ENCODE results near the gene ARHGEF11. TPM values are rescaled to one million over a fixed set of nuclear protein-coding genes. Genes with fewer than 3 reads are reported as not detected.
A peak's percentile ranks its signal among the peaks of the same experiment; 100 is the strongest.

ARHGEF11 gene
- total and polyA plus RNA-seq, 9 of the 15 experiments (the other 6 are each of a cell fraction or from before 2014, with no cell fraction given), result 0.14 to 15.5 (median 9.0) TPM

GRCh38 chr1:157040802-157041201 is 4.7 kb downstream of the ARHGEF11 start:
- H3K27ac ChIP-seq (ENCODE audit: extremely low read depth, low read depth, low read length), result no peak overlapping the region
- ChIA-PET POLR2A (no interaction called here), CTCF (ENCODE audit: low intra/inter-chr PET ratio) (no interaction called here)
- peaks cover 19 to 44% of the 10 kb centered on the region in 2 experiments for H3K4me1 ChIP-seq (replicated peaks in 1 of 2; ENCODE audit: control insufficient read depth in 2 of 2, insufficient read depth in 2 of 2, low read length in 2 of 2)
- H3K4me2 ChIP-seq (ENCODE audit: insufficient read depth, low read length), result no peak overlapping the region; the same call in 1 of the 2 replicates
- no peak overlapping the region for H3K4me3 ChIP-seq
- 0 out of 2 replicates have a peak, but pooled peaks cover 4% of the 10 kb centered on the region for H4K20me1 ChIP-seq (replicated peaks; ENCODE audit: control insufficient read depth, insufficient read depth, low read length)
- WGBS (ENCODE audit: insufficient coverage, low coverage, missing lambda C conversion rate), result 10% methylated on average over 1 of the region's 1 CpG
- FAIRE-seq, result no peak
- H2AFZ ChIP-seq (ENCODE audit: low read depth, low read length), result no peak overlapping the region
- intact Hi-C loops (cut with micrococcal nuclease) (no loop called here), in situ Hi-C loops (cut with MboI) (no loop called here)
- H3K9me1 ChIP-seq (ENCODE audit: control insufficient read depth, insufficient read depth, low read length), result no peaks in the 10 kb centered on the region
- no TSS peak for BruUV-seq (replicated peaks)
- H3K36me3 ChIP-seq (ENCODE audit: control insufficient read depth, insufficient read depth, low read length), result no peaks in the 10 kb centered on the region; the same call in 2 of the 3 replicates
- H3K9me3 ChIP-seq (replicated peaks; ENCODE audit: control insufficient read depth, insufficient read depth, low read depth, low read length), result no peaks in the 10 kb centered on the region
- no peaks in the 10 kb centered on the region for H3K27me3 ChIP-seq (ENCODE audit: control insufficient read depth in 2 of 2, insufficient read depth in 2 of 2, low read length in 2 of 2)
- no peak overlapping the region for H3K9ac ChIP-seq (ENCODE audit: insufficient read depth in 1 of 2, low read depth in 2 of 2, low read length in 2 of 2)
- no peak for ATAC-seq
- peak in 1 of 4 experiments; percentile 20 for DNase-seq (ENCODE audit: extremely low read depth in 1 of 4, low spot score in 3 of 4)
- H3K79me2 ChIP-seq (ENCODE audit: control insufficient read depth, insufficient read depth, low read length), result peaks cover 51% of the 10 kb centered on the region
- TF ChIP-seq ESRRA (IDR thresholded peaks at IDR 0.05; ENCODE audit: borderline replicate concordance, low read depth) (peak; percentile 74; the same call in 1 of the 2 replicates), SPI1 (IDR thresholded peaks at IDR 0.05; ENCODE audit: borderline replicate concordance, low read depth, low read length) (0 out of 2 replicates have a peak, but pooled peaks have one; percentile 12), MAFF (IDR thresholded peaks at IDR 0.05; ENCODE audit: low read length) (no peak)

GRCh38 chr1:157035121-157035520 is 10.4 kb downstream of the ARHGEF11 start:
- in situ Hi-C loops (cut with MboI), result no loop called here
- Histone ChIP-seq H3K27me3 (ENCODE audit: control insufficient read depth in 2 of 2, insufficient read depth in 2 of 2, low read length in 2 of 2) (no peaks in the 10 kb centered on the region), H3K4me1 (replicated peaks in 1 of 2; ENCODE audit: control insufficient read depth in 2 of 2, insufficient read depth in 2 of 2, low read length in 2 of 2) (peaks cover 4 to 26% of the 10 kb centered on the region in 2 experiments; a peak in 3 of 5 replicates), H3K27ac (ENCODE audit: extremely low read depth, low read depth, low read length) (no peak overlapping the region), H4K20me1 (replicated peaks; ENCODE audit: control insufficient read depth, insufficient read depth, low read length) (no peaks in the 10 kb centered on the region), H3K79me2 (ENCODE audit: control insufficient read depth, insufficient read depth, low read length) (peaks cover 4% of the 10 kb centered on the region; the same call in 1 of the 3 replicates), H3K4me2 (ENCODE audit: insufficient read depth, low read length) (no peak overlapping the region), H3K9me3 (replicated peaks; ENCODE audit: control insufficient read depth, insufficient read depth, low read depth, low read length) (no peaks in the 10 kb centered on the region), H3K9me1 (ENCODE audit: control insufficient read depth, insufficient read depth, low read length) (no peaks in the 10 kb centered on the region), H3K9ac (ENCODE audit: insufficient read depth in 1 of 2, low read depth in 2 of 2, low read length in 2 of 2) (no peak overlapping the region), H3K4me3 (no peak overlapping the region), H2AFZ (ENCODE audit: low read depth, low read length) (no peak overlapping the region), H3K36me3 (ENCODE audit: control insufficient read depth, insufficient read depth, low read length) (no peaks in the 10 kb centered on the region)
- intact Hi-C loops (cut with micrococcal nuclease), result no loop called here
- no peak for TF ChIP-seq TEAD2 (tag; IDR thresholded peaks at IDR 0.05)
- no peak for TF ChIP-seq ZNF274 (IDR thresholded peaks at IDR 0.05; ENCODE audit: borderline replicate concordance, low read depth, low read length)
- TF ChIP-seq, protein P1, sequence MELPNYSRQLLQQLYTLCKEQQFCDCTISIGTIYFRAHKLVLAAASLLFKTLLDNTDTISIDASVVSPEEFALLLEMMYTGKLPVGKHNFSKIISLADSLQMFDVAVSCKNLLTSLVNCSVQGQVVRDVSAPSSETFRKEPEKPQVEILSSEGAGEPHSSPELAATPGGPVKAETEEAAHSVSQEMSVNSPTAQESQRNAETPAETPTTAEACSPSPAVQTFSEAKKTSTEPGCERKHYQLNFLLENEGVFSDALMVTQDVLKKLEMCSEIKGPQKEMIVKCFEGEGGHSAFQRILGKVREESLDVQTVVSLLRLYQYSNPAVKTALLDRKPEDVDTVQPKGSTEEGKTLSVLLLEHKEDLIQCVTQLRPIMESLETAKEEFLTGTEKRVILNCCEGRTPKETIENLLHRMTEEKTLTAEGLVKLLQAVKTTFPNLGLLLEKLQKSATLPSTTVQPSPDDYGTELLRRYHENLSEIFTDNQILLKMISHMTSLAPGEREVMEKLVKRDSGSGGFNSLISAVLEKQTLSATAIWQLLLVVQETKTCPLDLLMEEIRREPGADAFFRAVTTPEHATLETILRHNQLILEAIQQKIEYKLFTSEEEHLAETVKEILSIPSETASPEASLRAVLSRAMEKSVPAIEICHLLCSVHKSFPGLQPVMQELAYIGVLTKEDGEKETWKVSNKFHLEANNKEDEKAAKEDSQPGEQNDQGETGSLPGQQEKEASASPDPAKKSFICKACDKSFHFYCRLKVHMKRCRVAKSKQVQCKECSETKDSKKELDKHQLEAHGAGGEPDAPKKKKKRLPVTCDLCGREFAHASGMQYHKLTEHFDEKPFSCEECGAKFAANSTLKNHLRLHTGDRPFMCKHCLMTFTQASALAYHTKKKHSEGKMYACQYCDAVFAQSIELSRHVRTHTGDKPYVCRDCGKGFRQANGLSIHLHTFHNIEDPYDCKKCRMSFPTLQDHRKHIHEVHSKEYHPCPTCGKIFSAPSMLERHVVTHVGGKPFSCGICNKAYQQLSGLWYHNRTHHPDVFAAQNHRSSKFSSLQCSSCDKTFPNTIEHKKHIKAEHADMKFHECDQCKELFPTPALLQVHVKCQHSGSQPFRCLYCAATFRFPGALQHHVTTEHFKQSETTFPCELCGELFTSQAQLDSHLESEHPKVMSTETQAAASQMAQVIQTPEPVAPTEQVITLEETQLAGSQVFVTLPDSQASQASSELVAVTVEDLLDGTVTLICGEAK (IDR thresholded peaks at IDR 0.05), result no peak
- TF ChIP-seq, protein P1 (CRISPR knock-in tag; IDR thresholded peaks at IDR 0.05), result no peak
- BruUV-seq (replicated peaks), result no TSS peak
- POLR2A ChIA-PET, result interaction anchor here (1.7 kb wide), 1 partner anchor 9 kb away, joined by 9 read pairs; no protein-coding TSS in a partner anchor
- CTCF ChIA-PET (ENCODE audit: low intra/inter-chr PET ratio), result no interaction called here
- FAIRE-seq (no peak), DNase-seq (ENCODE audit: extremely low read depth in 1 of 4, low spot score in 3 of 4) (no peak), ATAC-seq (no peak)
- 80% methylated on average over 6 of the region's 6 CpGs for WGBS (ENCODE audit: insufficient coverage, low coverage, missing lambda C conversion rate)

All from K562 (cell line).